Common myeloid progenitor, CD34-positive (primary cell): ENCODE measurements around the gene RYR2.
"Not testable (repeated sequence)": the region's sequence is repeated elsewhere in the genome, so short reads cannot be mapped to it uniquely, and the experiment has no call there.

Source experiments
- CTCF ChIA-PET: fragments of 350-600 bp; sonication (Branson Sonifier 250); formaldehyde crosslinking; loops from one replicate; lab custom pipeline; 2021; ENCODE audit warnings: antibody characterized with exemption; lab: Charles Lee
- POLR2A ChIA-PET: fragments of 350-600 bp; sonication (Branson Sonifier 250); formaldehyde crosslinking; loops from one replicate; lab custom pipeline; 2021; ENCODE audit warnings: antibody characterized with exemption; lab: Charles Lee
- DNase-seq, 3 donors: peaks; one replicate each; pipeline versions ENCODE4 v3.0.0 to v3.0.0-alpha.2; 2013
- H3K27ac ChIP-seq, 2 experiments: 1 replicate in 1 of 2; 2 replicates in 1 of 2; pipeline ENCODE4 v1.7.0; 2013; ENCODE audit warnings: inconsistent platforms in 2 of 2, low read length in 2 of 2, mild to moderate bottlenecking in 2 of 2, low read depth in 1 of 2, moderate library complexity in 1 of 2; ENCODE audit not compliant: severe bottlenecking in 2 of 2, insufficient read depth in 1 of 2, poor library complexity in 1 of 2
- H3K27me3 ChIP-seq, 5 experiments: replicated peaks in 2 of 5; 1 replicate in 3 of 5; 2 replicates in 2 of 5; pipeline versions ENCODE4 v1.6.1 to v1.7.0; 2013; ENCODE audit warnings: low read length in 4 of 5, mild to moderate bottlenecking in 2 of 5, moderate library complexity in 2 of 5, inconsistent platforms in 1 of 5; ENCODE audit not compliant: insufficient read depth in 5 of 5, control insufficient read depth in 4 of 5
- H3K36me3 ChIP-seq, 4 experiments: 1 replicate in 2 of 4; 2 replicates in 2 of 4; pipeline versions ENCODE4 v1.6.1 to v1.7.0; 2013; ENCODE audit warnings: low read length in 3 of 4, control low read depth in 1 of 4, mild to moderate bottlenecking in 1 of 4; ENCODE audit not compliant: control insufficient read depth in 4 of 4, insufficient read depth in 4 of 4
- H3K4me1 ChIP-seq, 4 experiments: 1 replicate in 3 of 4; 2 replicates in 1 of 4; pipeline versions ENCODE4 v1.6.1 to v1.7.1; 2013; ENCODE audit warnings: low read length in 3 of 4, mild to moderate bottlenecking in 3 of 4, control low read depth in 1 of 4, inconsistent platforms in 1 of 4, moderate library complexity in 1 of 4; ENCODE audit not compliant: control insufficient read depth in 4 of 4, insufficient read depth in 4 of 4; ENCODE audit errors: control extremely low read depth in 1 of 4
- H3K4me3 ChIP-seq, 7 experiments: 1 replicate in 4 of 7; 2 replicates in 3 of 7; pipeline versions ENCODE4 v1.5.1 to v1.7.0; 2013; ENCODE audit warnings: mild to moderate bottlenecking in 7 of 7, low read length in 6 of 7, moderate library complexity in 6 of 7, inconsistent platforms in 2 of 7, low read depth in 2 of 7, control low read depth in 1 of 7; ENCODE audit not compliant: insufficient read depth in 4 of 7, control insufficient read depth in 1 of 7; ENCODE audit errors: extremely low read depth in 1 of 7
- H3K9me3 ChIP-seq, 5 experiments: 1 replicate in 4 of 5; 2 replicates in 1 of 5; pipeline versions ENCODE4 v1.6.1 to v1.7.1; 2013; ENCODE audit warnings: low read length in 4 of 5, mild to moderate bottlenecking in 2 of 5, inconsistent platforms in 1 of 5, low read depth in 1 of 5, moderate library complexity in 1 of 5; ENCODE audit not compliant: control insufficient read depth in 4 of 5, insufficient read depth in 2 of 5; ENCODE audit errors: control extremely low read depth in 1 of 5
- WGBS: methylation state at CpG from one replicate; pipeline ENCODE4 v1.1.5; 2013; ENCODE audit not compliant: insufficient coverage; 5-methylcytosine and 5-hydroxymethylcytosine counted together

The RYR2 gene

DNA sequence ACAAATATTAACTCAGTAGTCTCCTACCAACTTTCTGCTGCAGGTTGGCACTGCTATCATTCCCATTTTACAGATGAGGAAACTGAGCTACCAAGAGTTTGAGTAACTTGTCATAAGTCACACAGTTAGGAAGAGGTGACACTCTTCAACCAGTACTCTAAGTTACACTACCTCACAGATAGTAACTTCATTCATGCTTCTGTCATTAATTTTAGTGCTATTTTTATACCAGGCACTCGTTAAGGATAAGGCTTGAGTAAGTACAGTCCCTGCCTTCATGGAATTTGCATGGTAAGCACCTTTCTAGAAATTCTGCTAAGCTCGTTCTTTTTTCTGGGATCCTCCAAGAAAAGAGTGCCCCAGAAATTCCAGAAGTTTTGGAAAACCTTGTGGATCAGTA is 770.1 kb downstream of the RYR2 start:
- CTCF ChIA-PET: no interaction called here
- WGBS: 100% methylated on average over 2 of the region's 2 CpGs
- H3K9me3 ChIP-seq: no peaks in the 10 kb centered on the region
- POLR2A ChIA-PET: no interaction called here
- H3K4me1 ChIP-seq: no peaks in the 10 kb centered on the region
- no peak overlapping the region for H3K27ac ChIP-seq
- H3K27me3 ChIP-seq: peaks cover 0 to 8% (median 5%) of the 10 kb centered on the region in 5 experiments
- no peak overlapping the region for H3K4me3 ChIP-seq
- H3K36me3 ChIP-seq: no peaks in the 10 kb centered on the region
- DNase-seq: no peak

DNA sequence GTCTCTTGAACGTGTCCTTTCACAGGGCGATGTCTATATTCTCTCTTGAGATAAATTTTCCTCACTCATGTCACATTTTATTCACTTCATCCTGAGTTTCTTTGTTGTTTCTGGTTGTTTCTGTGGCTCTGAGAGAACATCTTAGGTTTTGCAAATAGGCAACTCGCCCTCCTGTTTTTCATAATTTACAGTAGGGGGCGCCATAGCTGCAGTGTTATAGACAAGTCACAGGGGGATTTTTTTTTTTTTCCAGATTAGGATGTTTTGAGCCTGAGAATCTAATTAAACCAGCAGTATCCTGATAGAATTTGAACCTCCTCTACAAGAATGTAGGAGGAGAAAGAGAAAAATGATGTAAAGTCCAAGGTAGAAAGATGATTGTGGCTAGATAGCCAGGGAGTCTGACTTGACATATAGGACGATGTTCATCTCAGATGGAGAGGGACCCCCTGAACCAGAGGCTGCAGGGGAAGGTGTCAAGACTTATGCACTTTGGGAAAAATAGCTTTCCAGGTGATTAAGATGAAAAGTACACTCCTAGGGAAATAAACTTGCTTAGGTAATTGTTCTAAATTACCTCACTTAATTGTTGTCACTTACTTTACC is 772.4 kb downstream of the RYR2 start:
- DNase-seq: peak; percentile 12 to 49 (median 46)
- no peaks in the 10 kb centered on the region for H3K9me3 ChIP-seq
- H3K36me3 ChIP-seq: no peaks in the 10 kb centered on the region
- ChIA-PET CTCF (interaction anchor here (0.6 to 1.6 kb wide), 2 partner anchors 15 to 63 kb away, joined by 3 read pairs; no protein-coding TSS in a partner anchor), POLR2A (no interaction called here)
- H3K27ac ChIP-seq: no peak overlapping the region
- no peak overlapping the region for H3K4me3 ChIP-seq
- WGBS: 90% methylated on average over 1 of the region's 5 CpGs
- H3K27me3 ChIP-seq: peaks cover 0 to 10% (median 5%) of the 10 kb centered on the region in 5 experiments
- H3K4me1 ChIP-seq: no peaks in the 10 kb centered on the region

DNA sequence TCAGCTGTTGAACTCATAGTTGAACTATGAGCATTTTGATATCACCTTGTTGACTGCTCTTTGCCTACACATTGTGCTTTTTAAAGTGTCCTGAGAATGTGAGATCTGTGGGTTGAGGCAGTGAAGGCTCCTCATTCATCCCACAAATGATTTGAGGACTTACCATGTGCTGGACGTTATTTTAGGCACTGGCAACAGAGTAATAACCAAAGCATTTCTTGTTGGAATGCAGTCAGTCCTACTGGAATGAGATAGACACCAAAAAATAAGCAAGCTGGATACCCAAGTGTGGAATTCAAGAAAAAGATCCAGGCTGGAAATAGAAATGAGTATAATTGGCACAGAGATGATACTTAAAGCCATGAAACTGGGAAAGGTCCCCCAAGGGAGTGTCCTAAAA is 775.3 kb downstream of the RYR2 start:
- Histone ChIP-seq H3K27ac (no peak overlapping the region), H3K4me1 (no peaks in the 10 kb centered on the region), H3K9me3 (peaks cover 0 to 3% (median 0%) of the 10 kb centered on the region in 5 experiments), H3K27me3 (peaks cover 0 to 9% (median 3%) of the 10 kb centered on the region in 5 experiments), H3K4me3 (no peak overlapping the region), H3K36me3 (no peaks in the 10 kb centered on the region)
- 87% methylated on average over 1 of the region's 1 CpG for WGBS
- DNase-seq: no peak
- ChIA-PET POLR2A (no interaction called here), CTCF (interaction anchor here (0.8 to 1.8 kb wide), 2 partner anchors 10 kb away, joined by 4 to 8 read pairs; no protein-coding TSS in a partner anchor)

- WGBS: 75% methylated on average over 7 of the region's 9 CpGs
- POLR2A ChIA-PET, H3K27ac ChIP-seq, H3K4me1 ChIP-seq, H3K4me3 ChIP-seq, H3K27me3 ChIP-seq, H3K9me3 ChIP-seq, DNase-seq, H3K36me3 ChIP-seq: not testable (repeated sequence)
- CTCF ChIA-PET: interaction anchor here (1.4 kb wide), 1 partner anchor 44 kb away, joined by 3 read pairs; no protein-coding TSS in a partner anchor
Measured at GRCh38 chr1:237820634-237821033, 778.6 kb downstream of the RYR2 start.

DNA sequence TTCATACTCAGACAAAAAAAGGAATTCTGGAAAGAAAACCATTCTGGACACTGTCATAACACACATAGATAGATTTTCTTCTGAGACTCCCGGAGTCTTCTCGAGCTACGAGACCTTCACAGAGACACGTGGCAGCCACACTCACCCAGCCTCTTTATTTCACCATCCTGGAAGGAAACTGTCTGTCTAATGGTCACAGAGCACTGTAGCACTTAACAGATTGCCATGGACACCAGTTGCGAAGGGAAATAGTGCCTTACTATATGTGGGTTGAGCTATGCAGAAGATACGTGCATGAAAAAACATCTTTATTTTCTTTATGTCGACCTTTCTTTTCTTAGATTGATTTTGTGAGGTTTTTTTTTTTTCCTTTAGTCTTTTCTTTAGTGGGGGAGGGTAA is 790.9 kb downstream of the RYR2 start:
- Histone ChIP-seq H3K4me3 (no peak overlapping the region), H3K27me3 (no peaks in the 10 kb centered on the region), H3K36me3 (no peaks in the 10 kb centered on the region), H3K9me3 (peaks cover 0 to 2% (median 0%) of the 10 kb centered on the region in 5 experiments), H3K27ac (no peak overlapping the region), H3K4me1 (no peaks in the 10 kb centered on the region)
- WGBS: 87% methylated on average over 7 of the region's 7 CpGs
- POLR2A ChIA-PET: no interaction called here
- CTCF ChIA-PET: no interaction called here
- no peak for DNase-seq

GRCh38 chr1:237834048-237834447 is 792.1 kb downstream of the RYR2 start:
- Histone ChIP-seq H3K36me3 (no peaks in the 10 kb centered on the region), H3K9me3 (peaks cover 0 to 2% (median 0%) of the 10 kb centered on the region in 5 experiments), H3K27ac (no peak overlapping the region), H3K27me3 (no peaks in the 10 kb centered on the region), H3K4me3 (no peak overlapping the region), H3K4me1 (no peaks in the 10 kb centered on the region)
- CTCF ChIA-PET: interaction anchor here (0.5 to 0.6 kb wide), 2 partner anchors 404 to 818 kb away, joined by 3 read pairs; no protein-coding TSS in a partner anchor
- WGBS: 80% methylated on average over 1 of the region's 3 CpGs
- POLR2A ChIA-PET: no interaction called here
- DNase-seq: no peak

DNA sequence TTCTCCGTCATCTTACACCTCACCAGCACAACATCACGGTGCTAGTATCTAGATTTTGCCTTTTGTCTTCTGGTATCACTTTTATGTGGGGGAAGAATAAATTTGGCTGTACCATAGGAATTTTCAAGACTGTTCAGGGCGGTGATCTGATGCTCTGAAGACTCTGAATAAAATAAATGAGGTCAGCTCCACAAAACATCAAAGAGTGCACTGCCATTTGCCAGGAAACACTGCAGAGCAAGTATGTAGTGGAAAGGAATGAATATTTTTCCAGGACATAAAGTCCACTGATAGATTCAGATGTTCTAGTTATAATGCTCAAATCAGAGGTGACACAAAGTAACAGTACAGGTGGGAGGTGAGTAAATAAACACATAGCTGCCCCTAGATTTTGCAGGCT is 792.5 kb downstream of the RYR2 start:
- DNase-seq: no peak
- H3K27ac ChIP-seq: no peak overlapping the region
- ChIA-PET POLR2A (no interaction called here), CTCF (interaction anchor here (0.6 kb wide), 1 partner anchor 403 kb away, joined by 3 read pairs; no protein-coding TSS in a partner anchor)
- no peak overlapping the region for H3K4me3 ChIP-seq
- peaks cover 0 to 2% (median 0%) of the 10 kb centered on the region in 5 experiments for H3K9me3 ChIP-seq
- WGBS: 100% methylated on average over 1 of the region's 3 CpGs
- H3K36me3 ChIP-seq: no peaks in the 10 kb centered on the region
- H3K27me3 ChIP-seq: no peaks in the 10 kb centered on the region
- no peaks in the 10 kb centered on the region for H3K4me1 ChIP-seq
